CD4-positive, alpha-beta T cell treated with Interferon gamma for 1 hour (primary cell): ENCODE data around the gene HIBCH.
"Not testable (repeated sequence)": the region's sequence is repeated elsewhere in the genome, so short reads cannot be mapped to it uniquely, and the experiment has no call there.

Experiments
- DNase-seq: peaks from one replicate; pipeline ENCODE4 v3.0.0-alpha.2; 2020

Gene HIBCH

GRCh38 chr2:190303647-190304046 is 16.0 kb downstream of the HIBCH start:
- no peak for DNase-seq

GRCh38 chr2:190302052-190302451 is 17.6 kb downstream of the HIBCH start:
- no peak for DNase-seq

- no peak for DNase-seq
Observed at GRCh38 chr2:190301032-190301431, 18.6 kb downstream of the HIBCH start.

- DNase-seq: not testable (repeated sequence)
Observed at GRCh38 chr2:190297880-190298279, 21.7 kb downstream of the HIBCH start.

GRCh38 chr2:190283783-190284182 is 35.8 kb downstream of the HIBCH start:
- DNase-seq: no peak

GRCh38 chr2:190280565-190281350 is 38.9 kb downstream of the HIBCH start:
- DNase-seq: no peak

GRCh38 chr2:190279256-190280134 is 40.1 kb downstream of the HIBCH start:
- not testable (repeated sequence) for DNase-seq

- no peak for DNase-seq
Observed at GRCh38 chr2:190277234-190278112, 42.2 kb downstream of the HIBCH start.

- no peak for DNase-seq
Observed at GRCh38 chr2:190272457-190272842, 47.2 kb downstream of the HIBCH start.

GRCh38 chr2:190271783-190272456 is 47.7 kb downstream of the HIBCH start:
- DNase-seq: no peak

- DNase-seq: no peak
Observed at GRCh38 chr2:190270298-190270697, 49.3 kb downstream of the HIBCH start.

- DNase-seq: not testable (repeated sequence)
Observed at GRCh38 chr2:190269699-190270098, 49.9 kb downstream of the HIBCH start.

GRCh38 chr2:190267302-190267701 is 52.3 kb downstream of the HIBCH start:
- no peak for DNase-seq

- DNase-seq: no peak
Observed at GRCh38 chr2:190266314-190266713, 53.3 kb downstream of the HIBCH start.

- DNase-seq: no peak
Observed at GRCh38 chr2:190261851-190262250, 57.8 kb downstream of the HIBCH start.

GRCh38 chr2:190256087-190256486 is 63.5 kb downstream of the HIBCH start:
- DNase-seq: no peak

GRCh38 chr2:190255676-190256075 is 64.0 kb downstream of the HIBCH start:
- no peak for DNase-seq

GRCh38 chr2:190254063-190254850 is 65.4 kb downstream of the HIBCH start:
- DNase-seq: no peak

GRCh38 chr2:190250421-190250820 is 69.2 kb downstream of the HIBCH start:
- DNase-seq: no peak

- DNase-seq: no peak
Observed at GRCh38 chr2:190235551-190236075, 84.0 kb downstream of the HIBCH start.

- DNase-seq: no peak
Observed at GRCh38 chr2:190235101-190235500, 84.5 kb downstream of the HIBCH start.
